Left renal cortex interstitium (tissue), 4 donors: ENCODE measurements around the gene CDR2. TPM values are rescaled to one million over a fixed set of nuclear protein-coding genes. Genes with fewer than 3 reads are reported as not detected.
A peak's percentile ranks its signal among the peaks of the same experiment; 100 is the strongest.

Source experiments
- DNase-seq, 4 donors: peaks; one replicate each; pipeline ENCODE4 v3.0.0-alpha.2; 2013; ENCODE audit warnings: low read depth in 4 of 4, low spot score in 2 of 4, missing footprints in 1 of 4
- polyA plus RNA-seq, 4 donors: library from polyadenylated mRNA; unstranded; fragments of 120-200 nt; gene quantifications; one replicate each; pipeline ENCODE4 v1.2.1, GENCODE V29; 2013; ENCODE audit not compliant: insufficient read length in 4 of 4

The CDR2 gene
- polyA plus RNA-seq, 4 donors: 30.2 to 32.1 (median 31.1) TPM

- no peak for DNase-seq
Measured at GRCh38 chr16:22325598-22326368, 48.6 kb downstream of the CDR2 start.

GRCh38 chr16:22324787-22325597 is 49.4 kb downstream of the CDR2 start:
- DNase-seq: no peak

GRCh38 chr16:22323959-22324786 is 50.2 kb downstream of the CDR2 start:
- no peak for DNase-seq

- DNase-seq: no peak
Measured at GRCh38 chr16:22323173-22323958, 51.1 kb downstream of the CDR2 start.

- no peak for DNase-seq
Measured at GRCh38 chr16:22322741-22323140, 51.7 kb downstream of the CDR2 start.

- no peak for DNase-seq
Measured at GRCh38 chr16:22322021-22322471, 52.4 kb downstream of the CDR2 start.

- DNase-seq: peak; percentile 9 to 51 (median 30)
Measured at GRCh38 chr16:22321340-22322001, 52.9 kb downstream of the CDR2 start.

- DNase-seq: no peak
Measured at GRCh38 chr16:22320572-22321339, 53.7 kb downstream of the CDR2 start.

- DNase-seq: no peak
Measured at GRCh38 chr16:22318690-22319358, 55.6 kb downstream of the CDR2 start.

GRCh38 chr16:22317625-22318024 is 56.8 kb downstream of the CDR2 start:
- no peak for DNase-seq

GRCh38 chr16:22317001-22317530 is 57.4 kb downstream of the CDR2 start:
- no peak for DNase-seq

GRCh38 chr16:22316411-22316811 is 58.0 kb downstream of the CDR2 start:
- DNase-seq: no peak

GRCh38 chr16:22315979-22316378 is 58.4 kb downstream of the CDR2 start:
- DNase-seq: no peak

- DNase-seq: no peak
Measured at GRCh38 chr16:22314661-22315626, 59.5 kb downstream of the CDR2 start.

GRCh38 chr16:22313876-22314470 is 60.4 kb downstream of the CDR2 start:
- no peak for DNase-seq
